OCI-LY1 (cell line): ENCODE measurements around the gene ACY1.

Source experiments
- H2AFZ ChIP-seq: fragments of 200-600 bp; sonication (generic), shearing (Covaris generic); 2 replicates; pipeline ENCODE4 v1.6.0; 2014; ENCODE audit warnings: antibody characterized with exemption, mild to moderate bottlenecking, low read length
- H3F3A ChIP-seq: fragments of 200-600 bp; sonication (generic), shearing (Covaris generic); 2 replicates; pipeline ENCODE4 v1.6.0; 2014; ENCODE audit warnings: mild to moderate bottlenecking, antibody characterized with exemption, low read length, moderate library complexity; ENCODE audit not compliant: insufficient read depth
- H3K27ac ChIP-seq: fragments of 200-600 bp; sonication (generic); 2 replicates; pipeline ENCODE4 v1.5.1; 2014; ENCODE audit warnings: low read length, mixed run types, mild to moderate bottlenecking, low read depth; ENCODE audit not compliant: poor library complexity, severe bottlenecking
- H3K27me3 ChIP-seq: fragments of 200-600 bp; sonication (generic); 2 replicates; pipeline ENCODE4 v1.6.0; 2014; ENCODE audit warnings: antibody characterized with exemption, mild to moderate bottlenecking, low read length, moderate library complexity; ENCODE audit not compliant: insufficient read depth
- H3K36me3 ChIP-seq: fragments of 200-600 bp; sonication (generic); 2 replicates; pipeline ENCODE4 v1.6.1; 2014; ENCODE audit warnings: mild to moderate bottlenecking, antibody characterized with exemption, low read length, moderate library complexity, mixed read lengths; ENCODE audit not compliant: insufficient read depth
- H3K4me1 ChIP-seq: fragments of 200-600 bp; sonication (generic); 2 replicates; pipeline ENCODE4 v1.5.1; 2014; ENCODE audit warnings: mild to moderate bottlenecking, low read length, moderate library complexity; ENCODE audit not compliant: insufficient read depth, severe bottlenecking
- H3K4me2 ChIP-seq: fragments of 200-600 bp; sonication (generic), shearing (Covaris generic); 2 replicates; pipeline ENCODE4 v1.6.1; 2014; ENCODE audit warnings: low read length
- H3K4me3 ChIP-seq: fragments of 200-600 bp; sonication (generic); 2 replicates; pipeline ENCODE4 v1.5.1; 2014; ENCODE audit warnings: low read length, low read depth, mild to moderate bottlenecking, mixed read lengths; ENCODE audit not compliant: poor library complexity, severe bottlenecking
- H3K79me2 ChIP-seq: fragments of 200-600 bp; shearing (Covaris generic); 2 replicates; pipeline ENCODE4 v1.6.1; 2016; ENCODE audit warnings: mixed run types, low read length, mixed read lengths; ENCODE audit not compliant: insufficient read depth
- H3K9ac ChIP-seq: fragments of 200-600 bp; sonication (generic), shearing (Covaris generic); 2 replicates; pipeline ENCODE4 v1.6.1; 2014; ENCODE audit warnings: mild to moderate bottlenecking, low read length, mixed read lengths
- H3K9me2 ChIP-seq: fragments of 200-600 bp; sonication (generic), shearing (Covaris generic); 2 replicates; pipeline ENCODE4 v1.6.1; 2014; ENCODE audit warnings: low read depth, mild to moderate bottlenecking, low read length, mixed read lengths
- H3K9me3 ChIP-seq: fragments of 200-600 bp; shearing (Covaris generic); 2 replicates; pipeline ENCODE4 v1.6.1; 2014; ENCODE audit warnings: low read length, mixed read lengths
- H4K20me1 ChIP-seq: fragments of 200-600 bp; sonication (generic), shearing (Covaris generic); 2 replicates; pipeline ENCODE4 v1.6.0; 2016; ENCODE audit warnings: mild to moderate bottlenecking, low read length; ENCODE audit not compliant: insufficient read depth
- CTCF ChIP-seq: fragments of 200-600 bp; sonication (generic), shearing (Covaris generic); IDR thresholded peaks from 2 replicates; pipeline ENCODE4 v1.5.1; 2017; ENCODE audit warnings: mild to moderate bottlenecking, antibody characterized with exemption, low read length, moderate library complexity, mixed read lengths
- EZH2 ChIP-seq: fragments of 200-600 bp; sonication (generic), shearing (Covaris generic); IDR thresholded peaks from 2 replicates; pipeline ENCODE4 v1.8.0; 2017; ENCODE audit warnings: borderline replicate concordance, mixed run types, mild to moderate bottlenecking, antibody characterized with exemption, low read length, moderate library complexity, mixed read lengths

The ACY1 gene

GRCh38 chr3:51958603-51959521 is 24.5 kb upstream of the ACY1 start:
- Histone ChIP-seq H3F3A (no peaks in the 10 kb centered on the region), H3K79me2 (no peaks in the 10 kb centered on the region), H3K27me3 (0 out of 2 replicates have a peak, but pooled peaks cover 3% of the 10 kb centered on the region), H3K4me2 (no peak overlapping the region), H3K4me3 (no peak overlapping the region), H3K9ac (no peak overlapping the region), H2AFZ (no peak overlapping the region), H4K20me1 (no peaks in the 10 kb centered on the region), H3K36me3 (no peaks in the 10 kb centered on the region), H3K9me2 (no peaks in the 10 kb centered on the region), H3K27ac (no peak overlapping the region), H3K9me3 (no peaks in the 10 kb centered on the region), H3K4me1 (peaks cover 9% of the 10 kb centered on the region)
- TF ChIP-seq CTCF (no peak), EZH2 (no peak)

DNA sequence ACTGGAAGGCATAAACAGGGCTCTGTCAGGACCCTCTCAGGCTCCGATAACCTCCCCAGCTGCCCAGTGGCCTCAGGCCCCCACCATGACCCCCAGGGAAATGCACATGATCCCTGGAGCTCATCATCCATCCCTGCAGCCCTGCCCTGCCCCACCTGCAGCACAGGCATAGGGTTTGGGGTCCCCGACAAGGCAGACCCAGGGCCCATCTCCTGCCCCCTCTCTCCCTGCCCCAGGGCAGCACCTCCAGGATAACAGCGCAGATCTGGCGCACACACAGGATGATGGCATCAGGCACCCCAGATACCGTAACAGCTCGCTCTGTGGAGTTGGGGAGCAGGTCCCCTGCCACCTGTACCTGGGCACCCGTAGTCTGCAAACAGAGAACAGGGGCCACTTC is 23.7 kb upstream of the ACY1 start:
- Histone ChIP-seq H3K4me3 (no peak overlapping the region), H3K9me2 (no peaks in the 10 kb centered on the region), H3K36me3 (no peaks in the 10 kb centered on the region), H3K4me1 (peaks cover 9% of the 10 kb centered on the region), H3K79me2 (no peaks in the 10 kb centered on the region), H3K27ac (no peak overlapping the region), H3K27me3 (0 out of 2 replicates have a peak, but pooled peaks cover 3% of the 10 kb centered on the region), H3F3A (no peaks in the 10 kb centered on the region), H3K4me2 (no peak overlapping the region), H3K9me3 (no peaks in the 10 kb centered on the region), H2AFZ (no peak overlapping the region), H3K9ac (no peak overlapping the region), H4K20me1 (no peaks in the 10 kb centered on the region)
- TF ChIP-seq EZH2 (no peak), CTCF (no peak)

DNA sequence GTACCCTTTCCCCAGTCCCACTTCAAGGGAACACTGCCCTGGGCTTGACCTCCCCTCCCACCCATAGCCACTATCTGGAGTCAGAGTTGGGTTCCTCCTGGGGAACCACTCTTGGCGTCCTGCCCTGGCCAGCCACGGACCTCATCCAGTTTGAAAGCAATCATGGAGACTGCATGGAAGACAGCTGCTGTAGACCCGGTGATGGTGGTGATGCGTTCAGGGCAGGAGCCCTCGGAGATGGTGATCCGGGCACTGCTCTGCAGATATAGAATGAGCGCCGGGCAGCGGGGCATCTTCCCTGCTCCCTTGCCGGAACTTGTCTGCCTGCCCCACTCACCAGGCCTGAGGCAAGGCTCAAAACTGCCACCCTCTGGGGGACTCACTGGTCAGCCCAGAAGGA is 22.9 kb upstream of the ACY1 start:
- Histone ChIP-seq H3K4me1 (peaks cover 9% of the 10 kb centered on the region), H3K27ac (no peak overlapping the region), H4K20me1 (no peaks in the 10 kb centered on the region), H3K79me2 (no peaks in the 10 kb centered on the region), H3F3A (no peaks in the 10 kb centered on the region), H3K27me3 (0 out of 2 replicates have a peak, but pooled peaks cover 3% of the 10 kb centered on the region), H3K36me3 (no peaks in the 10 kb centered on the region), H3K4me2 (no peak overlapping the region), H3K9ac (no peak overlapping the region), H3K4me3 (no peak overlapping the region), H3K9me3 (no peaks in the 10 kb centered on the region), H3K9me2 (no peaks in the 10 kb centered on the region), H2AFZ (no peak overlapping the region)
- TF ChIP-seq CTCF: no peak
- TF ChIP-seq EZH2: no peak
